HCT116 (cell line): ENCODE data around the gene RSPH9.

ENCODE experiments used
- CTCF ChIP-seq, 3 experiments: fragments of 200-600 bp in 1 of 3; sonication (generic) in 1 of 3; IDR thresholded peaks in 2 of 3; conservative IDR thresholded peaks in 1 of 3; 2 replicates each; pipeline ENCODE4 v1.5.1; 2012 to 2017; ENCODE audit warnings: low read depth in 2 of 3, low read length in 2 of 3, antibody characterized with exemption in 1 of 3, borderline replicate concordance in 1 of 3, control low read depth in 1 of 3, mild to moderate bottlenecking in 1 of 3, mixed read lengths in 1 of 3, mixed run types in 1 of 3, moderate library complexity in 1 of 3; ENCODE audit not compliant: insufficient read depth in 1 of 3
- EZH2 ChIP-seq: fragments of 200-600 bp; sonication (generic); IDR thresholded peaks from 2 replicates; pipeline ENCODE4 v1.6.1; 2017; ENCODE audit warnings: antibody characterized with exemption, mixed run types
- EZH2phosphoT487 ChIP-seq: fragments of 200-600 bp; IDR thresholded peaks from 2 replicates; pipeline ENCODE4 v1.6.1; 2018; ENCODE audit warnings: antibody characterized with exemption, borderline replicate concordance
- POLR2AphosphoS5 ChIP-seq: IDR thresholded peaks from 2 replicates; pipeline ENCODE4 v1.6.1; 2011; ENCODE audit warnings: mild to moderate bottlenecking, low read depth, low read length, moderate library complexity
- RAD21 ChIP-seq: IDR thresholded peaks from 2 replicates; pipeline ENCODE4 v1.6.1; 2012; ENCODE audit warnings: low read depth, mild to moderate bottlenecking
- REST ChIP-seq: IDR thresholded peaks from 2 replicates; pipeline ENCODE4 v1.6.1; 2012; ENCODE audit warnings: low read depth

GRCh38 chr6:43709654-43710303, 64.9 kb downstream of the RSPH9 start:
- no peak for TF ChIP-seq CTCF (IDR thresholded peaks at IDR 0.05 in 2 of 3, conservative IDR thresholded peaks at IDR 0.05 in 1 of 3; ENCODE audit: borderline replicate concordance in 1 of 3, insufficient read depth in 1 of 3, low read depth in 2 of 3, low read length in 2 of 3)
- TF ChIP-seq POLR2AphosphoS5: no peak
- no peak for TF ChIP-seq RAD21
- no peak for TF ChIP-seq REST
- TF ChIP-seq EZH2: no peak
- no peak for TF ChIP-seq EZH2phosphoT487
